Regular cardiac myocyte (primary cell): ENCODE data around the gene EXOC7. TPM values are rescaled to one million over a fixed set of nuclear protein-coding genes. Genes with fewer than 3 reads are reported as not detected.

ENCODE experiments used
- total RNA-seq: library from RNA; depleted of rRNA; stranded (reverse); fragments of >200 nt; gene quantifications from 2 replicates; pipeline ENCODE4 v1.2.3, GENCODE V29; 2014

The EXOC7 gene
- total RNA-seq: 82.9 and 87.0 TPM in 2 replicates

GRCh38 chr17:76103274-76104139 lies at the start of gene EXOC7:
Gene EXOC7 (minus strand): TSS chr17:76103787. CDS start chr17:76103692, 95 bp downstream.

GRCh38 chr17:76141212-76142038 lies 37.8 kb upstream of the EXOC7 start, which contains the start of gene FOXJ1:
Gene FOXJ1 (minus strand): TSS chr17:76141245. CDS start chr17:76140395, 850 bp downstream.

GRCh38 chr17:76078860-76079534 lies 24.6 kb downstream of the EXOC7 start, which contains the start of gene ZACN:
Gene ZACN (plus strand): TSS chr17:76079182. CDS start chr17:76079265, 83 bp downstream.

GRCh38 chr17:76074390-76075363 lies 28.9 kb downstream of the EXOC7 start, which contains the start of gene GALR2:
Gene GALR2 (plus strand): TSS chr17:76074781. CDS start chr17:76074884, 103 bp downstream.

GRCh38 chr17:76072148-76072858 lies 31.3 kb downstream of the EXOC7 start, which contains the start of gene SRP68:
Gene SRP68 (minus strand): TSS chr17:76072517. CDS start chr17:76072491, 26 bp downstream.

Other genes starting within 250 kb of the EXOC7 start
- 19.4 and 23.1 TPM in 2 replicates for gene WBP2, start 248.5 kb downstream of the EXOC7 start, total RNA-seq
- gene TRIM47, start 225.2 kb downstream of the EXOC7 start, total RNA-seq: 7.7 and 14.1 TPM in 2 replicates
- 13.5 and 17.6 TPM in 2 replicates for gene TRIM65, start 206.8 kb downstream of the EXOC7 start, total RNA-seq
- 25.9 and 28.2 TPM in 2 replicates for gene MRPL38, start 198.9 kb downstream of the EXOC7 start, total RNA-seq
- 15.0 and 21.7 TPM in 2 replicates for gene FBF1, start 162.7 kb downstream of the EXOC7 start, total RNA-seq
- gene ACOX1, start 124.6 kb downstream of the EXOC7 start, total RNA-seq: 52.4 and 54.8 TPM in 2 replicates
- gene TEN1, start 124.5 kb downstream of the EXOC7 start, total RNA-seq: 8.2 and 8.6 TPM in 2 replicates
- 0.28 and 0.38 TPM in 2 replicates for gene CDK3, start 102.9 kb downstream of the EXOC7 start, total RNA-seq
- gene EVPL, start 76.5 kb downstream of the EXOC7 start, total RNA-seq: under 0.01 TPM in 2 replicates
- gene SRP68, start 31.3 kb downstream of the EXOC7 start, total RNA-seq: 25.1 and 42.2 TPM in 2 replicates
- under 0.01 TPM in 1 of 2 replicates, not detected in the other for gene GALR2, start 29.0 kb downstream of the EXOC7 start, total RNA-seq
- gene ZACN, start 24.6 kb downstream of the EXOC7 start, total RNA-seq: not detected in 2 replicates
- not detected in 2 replicates for gene FOXJ1, start 37.5 kb upstream of the EXOC7 start, total RNA-seq
- under 0.01 TPM in 2 replicates for gene RNF157, start 136.7 kb upstream of the EXOC7 start, total RNA-seq
- 1.7 and 2.9 TPM in 2 replicates for gene UBALD2, start 161.6 kb upstream of the EXOC7 start, total RNA-seq
- 2.7 and 2.8 TPM in 2 replicates for gene QRICH2, start 204.5 kb upstream of the EXOC7 start, total RNA-seq